ENCODE data around the gene HOXA1.

GRCh38 chr7:27126596-27127327, 31.0 kb upstream of the HOXA1 start:
- no peak for TF ChIP-seq CTCF (IDR thresholded peaks at IDR 0.05; ENCODE audit: low read depth, low read length)
- no peak for TF ChIP-seq POLR2A (IDR thresholded peaks at IDR 0.05; ENCODE audit: extremely low read depth, insufficient read length)
- TF ChIP-seq MYC (IDR thresholded peaks at IDR 0.05; ENCODE audit: low read depth, low read length) = no peak
